WERI-Rb-1 (cell line): ENCODE data around the gene PIK3R2.

Experiments used
- DNase-seq: peaks from one replicate; pipeline ENCODE4 v3.0.0-alpha.2; 2020
- H3K27ac ChIP-seq: fragments of 250-450 bp; sonication (Bioruptor Pico); 2 replicates; pipeline ENCODE4 v1.5.1; 2020; ENCODE audit warnings: mild to moderate bottlenecking, moderate library complexity
- H3K27me3 ChIP-seq: fragments of 250-450 bp; sonication (Bioruptor Pico); 2 replicates; pipeline ENCODE4 v1.5.1; 2021; ENCODE audit warnings: mild to moderate bottlenecking, low read depth, moderate library complexity; ENCODE audit not compliant: insufficient read depth, severe bottlenecking
- H3K36me3 ChIP-seq: fragments of 250-450 bp; sonication (Bioruptor Pico); 2 replicates; pipeline ENCODE4 v1.5.1; 2020; ENCODE audit warnings: mild to moderate bottlenecking, moderate library complexity
- H3K4me3 ChIP-seq: 2 replicates; pipeline ENCODE4 v1.5.1; 2011; ENCODE audit warnings: low read depth, mild to moderate bottlenecking, control low read depth, low read length
- H3K9me3 ChIP-seq: fragments of 250-450 bp; sonication (Bioruptor Pico); 2 replicates; pipeline ENCODE4 v1.5.1; 2021; ENCODE audit warnings: mild to moderate bottlenecking, moderate library complexity; ENCODE audit not compliant: severe bottlenecking
- CTCF ChIP-seq: IDR thresholded peaks from 2 replicates; pipeline ENCODE4 v1.5.1; 2011; ENCODE audit warnings: low read depth, mild to moderate bottlenecking, control low read depth, inconsistent platforms, low read length

PIK3R2 gene

DNA sequence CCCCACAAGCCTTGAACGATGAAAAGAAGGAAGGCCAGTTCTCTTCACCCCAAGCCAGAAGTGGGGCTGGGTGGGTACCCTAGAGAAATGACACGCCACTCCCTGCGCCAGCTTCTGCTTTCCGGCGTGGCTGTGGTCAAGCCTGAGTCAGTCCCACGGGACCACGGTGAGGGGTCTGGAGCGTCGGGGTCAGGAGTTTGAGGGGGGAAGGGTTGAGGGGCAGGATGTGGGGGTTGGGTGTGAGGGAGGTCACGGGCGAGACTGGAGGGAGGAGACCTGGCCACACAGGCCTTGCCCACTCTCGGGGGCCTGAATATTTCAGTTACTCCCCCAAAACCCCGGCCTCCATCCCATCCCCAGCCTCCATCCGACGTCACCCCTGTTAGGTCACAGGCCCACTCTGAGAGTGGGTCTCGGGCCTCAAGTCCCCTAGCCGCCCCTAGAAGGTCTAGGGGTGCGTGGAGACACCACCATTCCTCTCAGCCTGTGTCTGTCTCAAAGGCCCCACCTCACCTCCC is 20.1 kb downstream of the PIK3R2 start:
- no peaks in the 10 kb centered on the region for H3K9me3 ChIP-seq
- no peak overlapping the region for H3K27ac ChIP-seq
- no peak for TF ChIP-seq CTCF
- no peaks in the 10 kb centered on the region for H3K27me3 ChIP-seq
- H3K36me3 ChIP-seq, result peaks cover 15% of the 10 kb centered on the region
- H3K4me3 ChIP-seq, result no peak overlapping the region
- DNase-seq, result no peak

- no peak within 1 kb of the TSS for H3K4me3 ChIP-seq
- peaks cover 8% of the 10 kb centered on the region for H3K36me3 ChIP-seq
- no peak for TF ChIP-seq CTCF
- DNase-seq, result no peak
- H3K27me3 ChIP-seq, result no peaks in the 10 kb centered on the region
- H3K9me3 ChIP-seq, result no peaks in the 10 kb centered on the region
- no peak within 1 kb of the TSS for H3K27ac ChIP-seq
Observed at GRCh38 chr19:18173572-18174288, 20.8 kb downstream of the PIK3R2 start, which contains the start of gene IFI30. TSS of gene IFI30 (plus strand) at chr19:18173813. CDS start at chr19:18173842, 29 bp downstream.

DNA sequence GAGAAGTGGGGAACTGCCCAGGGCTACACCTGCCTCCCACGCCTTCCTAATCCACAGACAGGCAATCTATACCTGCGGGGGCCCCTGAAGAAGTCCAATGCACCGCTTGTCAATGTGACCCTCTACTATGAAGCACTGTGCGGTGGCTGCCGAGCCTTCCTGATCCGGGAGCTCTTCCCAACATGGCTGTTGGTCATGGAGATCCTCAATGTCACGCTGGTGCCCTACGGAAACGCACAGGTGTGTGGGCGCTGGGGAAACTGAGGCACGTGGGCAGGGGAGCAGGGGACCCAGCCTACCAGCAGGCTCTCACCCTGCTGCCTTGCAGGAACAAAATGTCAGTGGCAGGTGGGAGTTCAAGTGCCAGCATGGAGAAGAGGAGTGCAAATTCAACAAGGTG is 22.0 kb downstream of the PIK3R2 start:
- no peaks in the 10 kb centered on the region for H3K9me3 ChIP-seq
- no peak for TF ChIP-seq CTCF
- no peak overlapping the region for H3K4me3 ChIP-seq
- H3K27ac ChIP-seq, result no peak overlapping the region
- H3K36me3 ChIP-seq, result no peaks in the 10 kb centered on the region; the same call in none of the 2 replicates
- H3K27me3 ChIP-seq, result no peaks in the 10 kb centered on the region
- DNase-seq, result no peak

DNA sequence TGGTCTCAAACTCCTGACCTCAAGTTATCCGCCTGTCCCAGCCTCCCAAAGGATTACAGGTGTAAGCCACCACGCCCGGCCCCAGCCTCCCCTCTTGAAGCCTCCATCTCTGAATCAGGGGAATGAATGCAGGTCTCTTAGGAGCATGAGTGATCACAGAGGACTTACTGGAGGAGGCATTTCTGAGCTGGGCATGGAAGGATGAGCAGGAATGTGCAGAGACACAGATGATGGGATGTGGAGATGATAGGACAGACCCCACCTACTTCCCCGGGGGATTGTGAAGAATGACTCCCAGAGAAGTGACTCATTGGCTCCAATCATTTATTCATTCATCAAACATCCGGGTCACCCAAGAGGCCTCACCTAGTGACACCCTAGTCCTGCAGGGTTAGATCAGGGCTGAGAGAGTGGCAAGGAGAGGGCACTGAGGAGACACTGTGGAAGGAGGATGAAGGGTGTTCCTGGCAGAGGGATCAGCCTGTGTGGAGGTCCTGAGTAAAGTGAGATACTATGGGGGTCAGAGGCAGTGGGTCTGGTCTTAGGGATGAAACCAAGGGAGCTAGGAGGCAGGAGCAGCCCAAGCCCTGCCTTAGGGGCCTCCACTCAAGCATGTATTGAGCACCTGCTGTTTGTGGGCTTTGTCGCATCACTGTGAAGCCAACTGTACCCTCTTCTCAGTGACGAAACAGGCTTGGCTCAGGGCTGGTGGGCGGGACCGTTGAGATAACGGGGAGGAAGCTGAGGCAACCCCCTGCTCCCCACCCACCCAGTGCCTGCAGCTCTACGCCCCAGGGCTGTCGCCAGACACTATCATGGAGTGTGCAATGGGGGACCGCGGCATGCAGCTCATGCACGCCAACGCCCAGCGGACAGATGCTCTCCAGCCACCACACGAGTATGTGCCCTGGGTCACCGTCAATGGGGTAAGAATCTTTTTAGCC is 23.7 kb downstream of the PIK3R2 start:
- DNase-seq, result no peak
- no peak for TF ChIP-seq CTCF
- no peaks in the 10 kb centered on the region for H3K9me3 ChIP-seq
- no peak overlapping the region for H3K4me3 ChIP-seq
- no peaks in the 10 kb centered on the region for H3K27me3 ChIP-seq
- no peak overlapping the region for H3K27ac ChIP-seq
- no peaks in the 10 kb centered on the region for H3K36me3 ChIP-seq

- no peak for TF ChIP-seq CTCF
- H3K27ac ChIP-seq, result no peak overlapping the region
- no peak for DNase-seq
Observed at GRCh38 chr19:18179957-18180356, 27.0 kb downstream of the PIK3R2 start.

More at GRCh38 chr19:18179957-18180356, 27.0 kb downstream of the PIK3R2 start:
- Histone ChIP-seq H3K4me3 (no peak overlapping the region), H3K27me3 (no peaks in the 10 kb centered on the region), H3K9me3 (no peaks in the 10 kb centered on the region), H3K36me3 (no peaks in the 10 kb centered on the region)
